Hippocampal formation (tissue), 2 donors: Measurements from ENCODE around the gene CDH4.

ENCODE experiments used
- DNase-seq, 2 donors: peaks; one replicate each; lab custom pipeline; 2025; lab: John Stamatoyannopoulos, UW

The CDH4 gene

GRCh38 chr20:61686051-61686936 is 434.2 kb downstream of the CDH4 start:
- no peak for DNase-seq

- DNase-seq = no peak
These were observed 436.4 kb downstream of the CDH4 start for GRCh38 chr20:61688411-61688810.

- DNase-seq = no peak
These were observed 438.1 kb downstream of the CDH4 start for GRCh38 chr20:61690150-61690549.

- DNase-seq = no peak
These were observed 439.2 kb downstream of the CDH4 start for GRCh38 chr20:61690993-61691838.

GRCh38 chr20:61691978-61692377 is 439.9 kb downstream of the CDH4 start:
- DNase-seq = no peak

- no peak for DNase-seq
These were observed 440.4 kb downstream of the CDH4 start for GRCh38 chr20:61692479-61692878.

- DNase-seq = no peak
These were observed 441.1 kb downstream of the CDH4 start for GRCh38 chr20:61693055-61693600.

- no peak for DNase-seq
These were observed 442.6 kb downstream of the CDH4 start for GRCh38 chr20:61694682-61695081.

- no peak for DNase-seq
These were observed 443.7 kb downstream of the CDH4 start for GRCh38 chr20:61695741-61696140.

- DNase-seq = no peak
These were observed 444.2 kb downstream of the CDH4 start for GRCh38 chr20:61696181-61696735.

GRCh38 chr20:61697666-61698597 is 445.9 kb downstream of the CDH4 start:
- no peak for DNase-seq

- no peak for DNase-seq
These were observed 446.8 kb downstream of the CDH4 start for GRCh38 chr20:61698598-61699494.

GRCh38 chr20:61699495-61700374 is 447.7 kb downstream of the CDH4 start:
- no peak for DNase-seq

GRCh38 chr20:61700595-61701140 is 448.6 kb downstream of the CDH4 start:
- DNase-seq = no peak

GRCh38 chr20:61701401-61701800 is 449.3 kb downstream of the CDH4 start:
- no peak for DNase-seq

- no peak for DNase-seq
These were observed 449.7 kb downstream of the CDH4 start for GRCh38 chr20:61701802-61702201.

GRCh38 chr20:61702246-61702645 is 450.2 kb downstream of the CDH4 start:
- no peak for DNase-seq

GRCh38 chr20:61704661-61705060 is 452.6 kb downstream of the CDH4 start:
- no peak for DNase-seq
